CD4-positive, alpha-beta memory T cell (primary cell): ENCODE results near the gene ELAVL2. TPM values are rescaled to one million over a fixed set of nuclear protein-coding genes. Genes with fewer than 3 reads are reported as not detected.

ENCODE experiments used
- CTCF ChIA-PET: fragments of 350-600 bp; sonication (Branson Sonifier 250); formaldehyde crosslinking; loops from one replicate; lab custom pipeline; 2021; ENCODE audit warnings: inconsistent platforms; ENCODE audit not compliant: partially characterized antibody; lab: Charles Lee
- POLR2A ChIA-PET: fragments of 350-600 bp; sonication (Branson Sonifier 250); formaldehyde crosslinking; loops from one replicate; lab custom pipeline; 2021; ENCODE audit not compliant: partially characterized antibody; lab: Charles Lee
- DNase-seq, 5 donors: peaks; one replicate each; pipeline versions ENCODE4 v3.0.0 to v3.0.0-alpha.2; 2020 to 2022; ENCODE audit warnings: mixed read lengths in 1 of 5
- H3K27ac ChIP-seq: one replicate; pipeline ENCODE4 v1.7.0; 2013; ENCODE audit warnings: low read depth, low read length
- H3K27me3 ChIP-seq: 2 replicates; pipeline ENCODE4 v1.7.0; 2013; ENCODE audit warnings: mild to moderate bottlenecking, low read length, moderate library complexity; ENCODE audit not compliant: insufficient read depth
- H3K36me3 ChIP-seq: 2 replicates; pipeline ENCODE4 v1.7.0; 2013; ENCODE audit warnings: mild to moderate bottlenecking, low read length, moderate library complexity; ENCODE audit not compliant: insufficient read depth
- H3K4me1 ChIP-seq: 2 replicates; pipeline ENCODE4 v1.7.0; 2013; ENCODE audit warnings: mild to moderate bottlenecking, low read length, moderate library complexity; ENCODE audit not compliant: insufficient read depth
- H3K4me3 ChIP-seq, 2 donors: one replicate each; pipeline ENCODE4 v1.7.0; 2013; ENCODE audit warnings: low read length in 2 of 2, mild to moderate bottlenecking in 1 of 2
- H3K9me3 ChIP-seq, 2 donors: one replicate each; pipeline ENCODE4 v1.7.0; 2013; ENCODE audit warnings: low read length in 2 of 2, control low read depth in 1 of 2; ENCODE audit not compliant: control insufficient read depth in 1 of 2
- H3K27ac Mint-ChIP-seq, 7 donors: one replicate each; pipeline ENCODE4 v1.8.0; 2020 to 2021; ENCODE audit warnings: mixed read lengths in 7 of 7, mild to moderate bottlenecking in 6 of 7, inconsistent platforms in 3 of 7, moderate library complexity in 3 of 7
- H3K27me3 Mint-ChIP-seq, 2 donors: one replicate each; pipeline ENCODE4 v1.8.0; 2020 to 2021; ENCODE audit warnings: mixed read lengths in 2 of 2
- H3K36me3 Mint-ChIP-seq, 2 donors: one replicate each; pipeline ENCODE4 v1.8.0; 2020 to 2021; ENCODE audit warnings: mixed read lengths in 2 of 2, inconsistent platforms in 1 of 2, mild to moderate bottlenecking in 1 of 2
- H3K4me1 Mint-ChIP-seq, 4 donors: one replicate each; pipeline ENCODE4 v1.8.0; 2020 to 2021; ENCODE audit warnings: mixed read lengths in 4 of 4, mild to moderate bottlenecking in 1 of 4
- H3K4me3 Mint-ChIP-seq, 8 donors: one replicate each; pipeline ENCODE4 v1.8.0; 2020 to 2021; ENCODE audit warnings: mixed read lengths in 8 of 8, mild to moderate bottlenecking in 7 of 8, moderate library complexity in 6 of 8, inconsistent platforms in 3 of 8
- H3K9me3 Mint-ChIP-seq, 8 donors: one replicate each; pipeline ENCODE4 v1.8.0; 2020 to 2021; ENCODE audit warnings: mixed read lengths in 8 of 8, mild to moderate bottlenecking in 5 of 8, inconsistent platforms in 3 of 8, moderate library complexity in 1 of 8
- intact Hi-C: fragments of 100-400 bp; cut with micrococcal nuclease; formaldehyde crosslinking; loops from one replicate; pipeline ENCODE4 v1.15.1; 2023
- polyA plus RNA-seq, 2 donors: library from polyadenylated mRNA; unstranded; fragments of 300-500 nt; fragmentation: Illumina TruSeq; gene quantifications; one replicate each; pipeline ENCODE4 v1.2.3, GENCODE V29; 2021
- total RNA-seq, 2 experiments: library from RNA; stranded (reverse); gene quantifications; one replicate each; pipeline ENCODE4 v1.2.3, GENCODE V29; 2021

The ELAVL2 gene
- total and polyA plus RNA-seq, 4 experiments from 2014 or later: not detected

- H3K9me3 ChIP-seq: no peaks in the 10 kb centered on the region
- H3K4me1 Mint-ChIP-seq: no peaks in the 10 kb centered on the region
- H3K9me3 Mint-ChIP-seq: peaks cover 0 to 8% (median under 1%) of the 10 kb centered on the region in 8 donors
- CTCF ChIA-PET: no interaction called here
- H3K4me1 ChIP-seq: no peaks in the 10 kb centered on the region
- no peaks in the 10 kb centered on the region for H3K36me3 ChIP-seq
- H3K27me3 ChIP-seq: no peaks in the 10 kb centered on the region
- H3K4me3 Mint-ChIP-seq: no peak overlapping the region
- no peaks in the 10 kb centered on the region for H3K27me3 Mint-ChIP-seq
- no peak overlapping the region for H3K27ac Mint-ChIP-seq
- no peaks in the 10 kb centered on the region for H3K36me3 Mint-ChIP-seq
- intact Hi-C loops: no loop called here
- no peak overlapping the region for H3K4me3 ChIP-seq
- POLR2A ChIA-PET: no interaction called here
- no peak overlapping the region for H3K27ac ChIP-seq
- DNase-seq: no peak
These were observed 108.5 kb downstream of the ELAVL2 start for GRCh38 chr9:23717505-23717904.

- no peak overlapping the region for H3K4me3 ChIP-seq
- no peaks in the 10 kb centered on the region for H3K27me3 Mint-ChIP-seq
- no peak overlapping the region for H3K4me3 Mint-ChIP-seq
- no peaks in the 10 kb centered on the region for H3K4me1 ChIP-seq
- H3K36me3 ChIP-seq: no peaks in the 10 kb centered on the region
- H3K36me3 Mint-ChIP-seq: no peaks in the 10 kb centered on the region
- POLR2A ChIA-PET: no interaction called here
- DNase-seq: no peak
- H3K9me3 Mint-ChIP-seq: peaks cover 0 to 10% (median 0%) of the 10 kb centered on the region in 8 donors
- intact Hi-C loops: no loop called here
- CTCF ChIA-PET: no interaction called here
- no peaks in the 10 kb centered on the region for H3K27me3 ChIP-seq
- no peaks in the 10 kb centered on the region for H3K4me1 Mint-ChIP-seq
- no peak overlapping the region for H3K27ac ChIP-seq
- no peak overlapping the region for H3K27ac Mint-ChIP-seq
- no peaks in the 10 kb centered on the region for H3K9me3 ChIP-seq
These were observed 118.8 kb downstream of the ELAVL2 start for GRCh38 chr9:23707249-23707648.

GRCh38 chr9:23702311-23702922 is 123.6 kb downstream of the ELAVL2 start:
- H3K27ac Mint-ChIP-seq: no peak overlapping the region
- Histone ChIP-seq H3K4me3 (no peak overlapping the region), H3K27me3 (no peaks in the 10 kb centered on the region), H3K4me1 (no peaks in the 10 kb centered on the region), H3K9me3 (no peaks in the 10 kb centered on the region), H3K36me3 (no peaks in the 10 kb centered on the region), H3K27ac (no peak overlapping the region)
- no peak overlapping the region for H3K4me3 Mint-ChIP-seq
- no peaks in the 10 kb centered on the region for H3K4me1 Mint-ChIP-seq
- H3K27me3 Mint-ChIP-seq: no peaks in the 10 kb centered on the region
- no peak for DNase-seq
- H3K36me3 Mint-ChIP-seq: no peaks in the 10 kb centered on the region
- ChIA-PET POLR2A (no interaction called here), CTCF (no interaction called here)
- intact Hi-C loops: no loop called here
- H3K9me3 Mint-ChIP-seq: peaks cover 0 to 6% (median under 1%) of the 10 kb centered on the region in 8 donors

GRCh38 chr9:23701291-23701690 is 124.7 kb downstream of the ELAVL2 start:
- ChIA-PET POLR2A (no interaction called here), CTCF (no interaction called here)
- Mint-ChIP-seq H3K36me3 (no peaks in the 10 kb centered on the region), H3K27me3 (no peaks in the 10 kb centered on the region), H3K27ac (no peak overlapping the region), H3K4me3 (no peak overlapping the region), H3K4me1 (no peaks in the 10 kb centered on the region), H3K9me3 (peaks cover 0 to 5% (median 0%) of the 10 kb centered on the region in 8 donors)
- no peaks in the 10 kb centered on the region for H3K4me1 ChIP-seq
- H3K36me3 ChIP-seq: no peaks in the 10 kb centered on the region
- no peaks in the 10 kb centered on the region for H3K27me3 ChIP-seq
- no peak for DNase-seq
- no peak overlapping the region for H3K27ac ChIP-seq
- intact Hi-C loops: no loop called here
- H3K4me3 ChIP-seq: no peak overlapping the region
- no peaks in the 10 kb centered on the region for H3K9me3 ChIP-seq

- H3K27ac ChIP-seq: no peak overlapping the region
- no peaks in the 10 kb centered on the region for H3K4me1 ChIP-seq
- intact Hi-C loops: no loop called here
- CTCF ChIA-PET: no interaction called here
- H3K4me1 Mint-ChIP-seq: no peaks in the 10 kb centered on the region
- no peaks in the 10 kb centered on the region for H3K27me3 ChIP-seq
- no peak for DNase-seq
- no peaks in the 10 kb centered on the region for H3K36me3 ChIP-seq
- peaks cover 0 to 8% (median 0%) of the 10 kb centered on the region in 8 donors for H3K9me3 Mint-ChIP-seq
- H3K27ac Mint-ChIP-seq: no peak overlapping the region
- no peak overlapping the region for H3K4me3 Mint-ChIP-seq
- POLR2A ChIA-PET: no interaction called here
- H3K27me3 Mint-ChIP-seq: no peaks in the 10 kb centered on the region
- no peaks in the 10 kb centered on the region for H3K36me3 Mint-ChIP-seq
- peaks cover 0 to 5% of the 10 kb centered on the region in 2 donors for H3K9me3 ChIP-seq
- no peak overlapping the region for H3K4me3 ChIP-seq
These were observed 125.7 kb downstream of the ELAVL2 start for GRCh38 chr9:23700359-23700758.

DNA sequence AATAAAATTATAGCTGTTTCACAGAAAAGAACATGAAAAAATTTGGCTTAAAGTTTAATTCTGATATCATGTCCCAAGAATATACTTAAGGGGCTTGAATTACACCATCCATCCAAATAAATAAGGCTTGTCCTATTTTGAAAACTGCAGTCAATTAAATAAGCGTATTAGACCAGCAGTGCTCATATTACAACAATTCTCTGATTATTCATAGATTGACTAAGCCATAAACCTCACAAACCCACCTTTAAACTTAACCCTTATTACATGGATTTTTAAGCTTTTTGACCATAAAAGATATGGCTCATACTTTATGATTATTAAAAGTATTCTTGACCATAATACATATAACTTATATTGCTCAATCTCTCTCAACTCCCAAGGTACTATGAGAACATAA is 127.9 kb downstream of the ELAVL2 start:
- Mint-ChIP-seq H3K4me1 (no peaks in the 10 kb centered on the region), H3K36me3 (no peaks in the 10 kb centered on the region), H3K9me3 (peaks cover 0 to 8% (median 0%) of the 10 kb centered on the region in 8 donors), H3K27ac (no peak overlapping the region), H3K4me3 (no peak overlapping the region), H3K27me3 (no peaks in the 10 kb centered on the region)
- intact Hi-C loops: no loop called here
- H3K4me3 ChIP-seq: no peak overlapping the region
- POLR2A ChIA-PET: no interaction called here
- no peak overlapping the region for H3K27ac ChIP-seq
- CTCF ChIA-PET: no interaction called here
- peaks cover 0 to 6% of the 10 kb centered on the region in 2 donors for H3K9me3 ChIP-seq
- DNase-seq: no peak
- H3K36me3 ChIP-seq: no peaks in the 10 kb centered on the region
- H3K4me1 ChIP-seq: no peaks in the 10 kb centered on the region
- no peaks in the 10 kb centered on the region for H3K27me3 ChIP-seq

DNA sequence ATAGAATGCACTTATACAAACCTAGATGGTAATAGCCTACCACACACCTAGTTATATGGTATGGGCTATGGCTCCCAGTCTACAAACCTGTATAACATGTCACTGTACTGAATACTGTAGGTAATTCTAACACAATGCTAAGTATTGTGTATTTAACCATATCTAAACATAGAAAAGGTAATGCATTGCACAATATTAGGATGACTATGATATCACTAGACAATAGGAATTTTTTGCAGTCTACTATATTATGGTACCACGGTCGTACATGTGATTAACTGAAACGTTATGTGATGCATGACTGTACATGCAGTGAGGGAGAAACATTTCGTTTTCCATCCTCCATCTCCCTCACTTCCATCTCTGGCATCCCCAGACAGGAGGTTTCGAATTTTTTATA is 130.5 kb downstream of the ELAVL2 start:
- intact Hi-C loops: no loop called here
- no peaks in the 10 kb centered on the region for H3K27me3 Mint-ChIP-seq
- Histone ChIP-seq H3K27me3 (no peaks in the 10 kb centered on the region), H3K4me1 (no peaks in the 10 kb centered on the region), H3K27ac (no peak overlapping the region), H3K4me3 (no peak overlapping the region), H3K36me3 (no peaks in the 10 kb centered on the region), H3K9me3 (peaks cover 0 to 6% of the 10 kb centered on the region in 2 donors)
- no peaks in the 10 kb centered on the region for H3K36me3 Mint-ChIP-seq
- H3K9me3 Mint-ChIP-seq: peaks cover 0 to 8% (median 0%) of the 10 kb centered on the region in 8 donors
- CTCF ChIA-PET: no interaction called here
- POLR2A ChIA-PET: no interaction called here
- H3K4me1 Mint-ChIP-seq: no peaks in the 10 kb centered on the region
- DNase-seq: no peak
- H3K4me3 Mint-ChIP-seq: no peak overlapping the region
- no peak overlapping the region for H3K27ac Mint-ChIP-seq
